ENCODE measurements around the gene OR14A16. TPM values are rescaled to one million over a fixed set of nuclear protein-coding genes. Genes with fewer than 3 reads are reported as not detected.

The OR14A16 gene
- total RNA-seq, 1 donor, result not detected

- no peak overlapping the region for H3K4me3 ChIP-seq (ENCODE audit: low read depth, low read length)
- DNase-seq (ENCODE audit: low read depth), result no peak
- TF ChIP-seq CTCF (IDR thresholded peaks at IDR 0.05; ENCODE audit: insufficient read depth, low read depth, low read length), result no peak
These were observed 11.3 kb downstream of the OR14A16 start for GRCh38 chr1:247812637-247813036.

GRCh38 chr1:247797518-247797917 lies 26.4 kb downstream of the OR14A16 start:
- no peak for DNase-seq (ENCODE audit: low read depth)
- H3K4me3 ChIP-seq (ENCODE audit: low read depth, low read length), result no peak overlapping the region
- TF ChIP-seq CTCF (IDR thresholded peaks at IDR 0.05; ENCODE audit: insufficient read depth, low read depth, low read length), result no peak

- no peak overlapping the region for H3K4me3 ChIP-seq (ENCODE audit: low read depth, low read length)
- no peak for TF ChIP-seq CTCF (IDR thresholded peaks at IDR 0.05; ENCODE audit: insufficient read depth, low read depth, low read length)
- DNase-seq (ENCODE audit: low read depth), result no peak
These were observed 54.3 kb downstream of the OR14A16 start for GRCh38 chr1:247769603-247770002.

Other genes starting within 250 kb of the OR14A16 start
- not detected in 2 replicates for gene OR2G2, start 235.8 kb downstream of the OR14A16 start, total RNA-seq
- not detected in 2 replicates for gene OR2G3, start 218.5 kb downstream of the OR14A16 start, total RNA-seq
- not detected in 2 replicates for gene OR13G1, start 144.4 kb downstream of the OR14A16 start, total RNA-seq
- not detected in 2 replicates for gene OR6F1, start 107.5 kb downstream of the OR14A16 start, total RNA-seq
- gene OR14K1, start 85.5 kb downstream of the OR14A16 start, total RNA-seq, result not detected in 2 replicates
- not detected in 2 replicates for gene OR14A2, start 76.0 kb downstream of the OR14A16 start, total RNA-seq
- gene OR1C1, start 63.6 kb downstream of the OR14A16 start, total RNA-seq, result not detected in 2 replicates
- gene OR11L1, start 17.8 kb upstream of the OR14A16 start, total RNA-seq, result not detected in 2 replicates
- 0.97 and 3.5 TPM in 2 replicates for gene TRIM58, start 33.1 kb upstream of the OR14A16 start, total RNA-seq
- 0.86 and 0.97 TPM in 2 replicates for gene OR2W3, start 71.5 kb upstream of the OR14A16 start, total RNA-seq
- not detected in 2 replicates for gene OR2T8, start 96.1 kb upstream of the OR14A16 start, total RNA-seq
- not detected in 2 replicates for gene OR2AJ1, start 100.8 kb upstream of the OR14A16 start, total RNA-seq
- gene OR2L8, start 124.7 kb upstream of the OR14A16 start, total RNA-seq, result not detected in 2 replicates
- under 0.01 TPM in 1 of 2 replicates, not detected in the other for gene OR2AK2, start 141.1 kb upstream of the OR14A16 start, total RNA-seq
- not detected in 2 replicates for gene OR2L5, start 189.5 kb upstream of the OR14A16 start, total RNA-seq
- under 0.01 TPM in 1 of 2 replicates, not detected in the other for gene OR2L2, start 206.0 kb upstream of the OR14A16 start, total RNA-seq
- gene OR2L3, start 222.7 kb upstream of the OR14A16 start, total RNA-seq, result not detected in 2 replicates